Activated T-helper 1 cell treated with Interleukin-2 at 50 U/mL for 16 hours (primary cell): ENCODE results near the gene RBPMS2.
A peak's percentile ranks its signal among the peaks of the same experiment; 100 is the strongest.
"Not testable (repeated sequence)": the region's sequence is repeated elsewhere in the genome, so short reads cannot be mapped to it uniquely, and the experiment has no call there.

Experiments
- DNase-seq: peaks from one replicate; pipeline ENCODE4 v3.0.0-alpha.2; 2020; ENCODE audit warnings: low read depth

The RBPMS2 gene

DNA sequence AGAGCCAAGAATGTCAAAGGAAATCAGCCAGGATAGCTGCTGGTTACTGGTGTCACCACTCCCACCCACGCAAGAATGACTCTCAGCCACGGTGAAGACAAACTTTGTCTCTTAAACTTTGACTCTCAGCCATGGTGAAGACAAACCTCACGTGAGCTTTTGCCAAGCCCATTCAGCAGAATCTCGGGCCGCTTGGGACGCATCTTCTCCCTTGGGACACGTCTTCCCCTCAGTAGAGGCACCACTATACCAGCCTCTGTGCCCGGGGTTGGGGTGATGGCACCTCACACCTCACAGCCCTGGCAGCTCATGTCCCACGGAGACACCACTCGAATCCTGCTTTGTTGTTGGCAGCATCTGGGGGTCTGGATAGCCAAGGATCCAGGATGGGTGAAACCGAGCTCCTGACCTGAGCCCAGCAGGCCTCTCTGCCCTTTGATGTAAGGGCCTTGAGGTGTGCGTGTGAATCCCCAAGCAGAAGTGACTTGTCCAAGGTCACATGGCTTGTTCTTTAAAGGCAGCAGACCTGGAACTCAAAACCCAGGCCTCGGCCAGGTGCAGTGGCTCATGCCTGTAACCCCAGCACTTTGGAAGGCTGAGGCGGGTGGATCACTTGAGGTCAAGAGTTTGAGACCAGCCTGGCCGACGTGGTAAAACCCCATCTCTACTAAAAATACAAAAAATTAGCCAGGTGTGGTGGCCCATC lies 21.8 kb downstream of the RBPMS2 start:
- DNase-seq, result no peak

DNA sequence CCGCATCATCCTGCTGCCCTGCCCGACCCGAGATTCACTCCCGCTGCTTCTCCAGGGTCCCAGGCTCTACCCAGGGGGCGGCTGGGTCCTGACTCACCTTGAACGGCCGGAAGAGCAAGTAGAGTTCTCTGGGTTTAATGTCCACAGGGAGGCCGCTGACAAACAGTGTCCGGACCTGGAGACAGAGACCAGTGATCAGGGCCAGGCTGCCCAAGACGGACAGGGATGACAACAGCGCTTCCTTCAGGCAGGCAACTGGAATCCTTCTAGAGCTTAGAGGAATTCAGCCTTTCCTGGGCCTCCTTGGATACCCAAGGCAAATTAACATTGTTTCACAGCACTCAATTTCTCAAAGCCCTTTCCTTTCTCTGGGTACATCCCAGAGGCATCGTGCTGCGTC lies 23.9 kb downstream of the RBPMS2 start:
- DNase-seq, result no peak

GRCh38 chr15:64749999-64750657 lies 25.3 kb downstream of the RBPMS2 start:
- no peak for DNase-seq

GRCh38 chr15:64749167-64749566 lies 26.2 kb downstream of the RBPMS2 start:
- no peak for DNase-seq

GRCh38 chr15:64748251-64748650 lies 27.1 kb downstream of the RBPMS2 start:
- DNase-seq, result no peak

GRCh38 chr15:64747578-64747977 lies 27.8 kb downstream of the RBPMS2 start:
- DNase-seq, result no peak

- no peak for DNase-seq
Observed at GRCh38 chr15:64746921-64747320, 28.5 kb downstream of the RBPMS2 start.

GRCh38 chr15:64746356-64746755 lies 29.0 kb downstream of the RBPMS2 start:
- no peak for DNase-seq

DNA sequence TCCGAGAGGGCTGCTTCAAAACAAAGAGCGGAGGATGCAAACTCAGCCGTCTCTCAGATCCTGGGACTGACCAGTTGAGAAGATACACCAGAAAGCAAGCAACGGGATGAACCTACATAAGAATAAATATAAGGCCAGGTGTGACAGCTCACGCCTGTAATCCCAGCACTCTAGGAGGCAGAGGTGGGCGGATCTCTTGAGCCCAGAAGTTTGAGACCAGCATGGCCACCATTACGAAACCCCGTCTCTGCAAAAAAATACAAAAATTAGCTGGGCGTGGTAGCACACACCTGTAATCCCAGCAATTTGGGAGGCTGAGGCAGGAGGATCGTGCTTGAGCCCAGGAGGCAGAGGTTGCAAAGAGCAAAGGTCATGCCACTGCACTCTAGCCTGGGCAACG lies 31.7 kb downstream of the RBPMS2 start:
- DNase-seq, result no peak

DNA sequence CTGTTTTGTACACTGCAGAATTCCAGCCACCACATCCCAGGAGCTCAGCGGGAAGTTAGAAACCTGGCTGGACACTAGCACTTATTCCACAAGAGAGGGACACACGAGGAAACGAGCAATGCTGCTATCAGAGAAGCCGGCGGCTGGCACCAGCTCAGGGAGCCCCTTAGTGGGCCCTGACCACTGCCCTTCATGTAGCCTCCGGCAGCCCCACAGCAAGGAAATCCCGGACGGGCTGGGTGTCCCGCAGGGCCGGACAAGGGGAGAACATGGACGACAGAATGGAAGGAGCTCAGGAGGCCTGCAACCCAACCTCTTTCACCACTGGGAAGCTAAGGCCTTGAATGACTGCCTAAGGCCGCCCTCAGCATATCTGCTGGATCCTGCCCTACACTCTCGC lies 32.5 kb downstream of the RBPMS2 start:
- DNase-seq, result no peak

GRCh38 chr15:64742385-64742784 lies 33.0 kb downstream of the RBPMS2 start:
- no peak for DNase-seq

GRCh38 chr15:64741708-64742107 lies 33.7 kb downstream of the RBPMS2 start:
- DNase-seq, result not testable (repeated sequence)

DNA sequence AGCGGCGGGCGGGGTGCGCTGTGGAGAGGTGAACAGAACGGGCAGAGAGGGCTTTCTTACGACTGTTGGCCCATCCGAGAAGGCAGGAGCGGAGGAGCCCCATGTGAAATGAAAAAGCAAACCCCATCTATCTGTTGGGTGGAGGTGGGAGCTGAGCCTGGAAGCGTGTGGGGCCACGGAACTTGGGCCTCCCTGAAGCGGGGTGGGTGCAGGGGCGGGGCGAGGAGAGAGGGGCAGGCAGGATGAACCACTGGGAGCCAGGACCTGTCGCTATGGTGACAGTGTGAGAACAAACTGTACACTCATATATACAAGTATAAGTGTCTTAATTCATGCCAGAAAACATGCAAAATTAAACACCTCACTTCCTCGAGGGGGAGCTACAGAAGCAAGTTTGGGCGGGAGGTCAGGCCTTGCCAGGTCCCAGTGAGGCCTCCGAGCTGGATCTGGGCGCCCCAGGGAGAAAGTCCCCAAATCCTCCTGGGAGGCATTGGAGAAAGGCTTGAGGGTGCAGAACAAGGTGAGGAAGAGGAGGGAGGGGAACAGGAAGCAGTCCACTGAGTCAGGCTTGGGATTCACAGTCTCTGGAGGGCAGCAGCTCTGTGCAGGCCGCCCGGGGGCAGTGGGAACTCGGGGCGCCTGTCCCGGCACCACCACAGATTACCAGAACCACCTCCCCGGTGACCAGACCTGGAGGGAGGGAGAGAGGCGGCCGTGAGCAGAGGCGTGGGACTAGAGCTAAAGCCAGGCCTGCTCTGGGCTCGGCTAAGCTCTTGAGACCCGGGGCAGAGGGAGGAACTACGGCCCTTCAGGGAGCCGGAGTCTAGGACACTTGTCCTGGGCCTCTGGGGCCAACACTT lies 34.8 kb downstream of the RBPMS2 start:
- DNase-seq, result no peak

- no peak for DNase-seq
Observed at GRCh38 chr15:64739577-64740143, 35.7 kb downstream of the RBPMS2 start.

GRCh38 chr15:64739156-64739555 lies 36.2 kb downstream of the RBPMS2 start:
- no peak for DNase-seq

GRCh38 chr15:64738226-64739095 lies 36.9 kb downstream of the RBPMS2 start:
- DNase-seq, result no peak

DNA sequence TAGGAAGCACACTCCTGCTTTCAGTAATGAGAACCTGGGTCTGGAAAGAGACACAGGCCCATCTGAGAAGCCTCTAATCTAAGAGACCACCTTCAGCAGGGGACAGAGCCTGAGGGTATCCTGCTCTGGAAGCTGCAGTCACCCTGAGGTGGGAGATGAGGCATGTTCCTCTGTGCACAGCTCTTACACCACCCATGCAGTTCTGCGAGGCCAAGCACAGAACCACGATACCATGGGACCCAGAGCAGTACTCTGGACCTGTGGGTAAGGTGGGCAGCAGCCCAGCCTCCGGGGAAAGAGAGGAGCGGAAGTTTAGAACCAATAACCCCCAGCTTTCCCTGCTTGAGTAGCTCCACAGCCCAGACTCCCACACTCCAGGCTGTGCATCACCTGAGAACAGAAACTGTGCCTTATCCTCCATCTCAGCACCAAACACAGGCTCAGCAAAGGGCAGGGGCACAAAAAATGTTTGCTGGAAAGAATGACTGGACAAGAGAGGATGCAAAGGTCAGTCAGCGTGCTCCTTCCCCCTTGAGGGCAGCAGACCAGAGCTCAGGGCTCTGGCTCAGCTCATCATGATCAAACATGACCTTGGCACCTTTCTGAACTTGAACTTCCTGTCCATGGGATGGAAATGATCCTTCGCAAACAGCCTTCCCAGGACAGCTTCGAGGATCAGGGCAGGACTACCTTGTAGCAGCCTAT lies 43.1 kb downstream of the RBPMS2 start:
- no peak for DNase-seq

- DNase-seq, result no peak
Observed at GRCh38 chr15:64731805-64732151, 43.6 kb downstream of the RBPMS2 start.

- peak; percentile 71 for DNase-seq
Observed at GRCh38 chr15:64731012-64731804, 44.2 kb downstream of the RBPMS2 start.

- DNase-seq, result no peak
Observed at GRCh38 chr15:64730151-64730550, 45.2 kb downstream of the RBPMS2 start.
